EL (cell line): ENCODE data around the gene NUPR1.
"Not testable (repeated sequence)": the region's sequence is repeated elsewhere in the genome, so short reads cannot be mapped to it uniquely, and the experiment has no call there.

Experiments
- DNase-seq: peaks from one replicate; pipeline ENCODE4 v3.0.0-alpha.2; 2016

Gene NUPR1

GRCh38 chr16:28526201-28527099, 12.3 kb downstream of the NUPR1 start:
- DNase-seq, result no peak

DNA sequence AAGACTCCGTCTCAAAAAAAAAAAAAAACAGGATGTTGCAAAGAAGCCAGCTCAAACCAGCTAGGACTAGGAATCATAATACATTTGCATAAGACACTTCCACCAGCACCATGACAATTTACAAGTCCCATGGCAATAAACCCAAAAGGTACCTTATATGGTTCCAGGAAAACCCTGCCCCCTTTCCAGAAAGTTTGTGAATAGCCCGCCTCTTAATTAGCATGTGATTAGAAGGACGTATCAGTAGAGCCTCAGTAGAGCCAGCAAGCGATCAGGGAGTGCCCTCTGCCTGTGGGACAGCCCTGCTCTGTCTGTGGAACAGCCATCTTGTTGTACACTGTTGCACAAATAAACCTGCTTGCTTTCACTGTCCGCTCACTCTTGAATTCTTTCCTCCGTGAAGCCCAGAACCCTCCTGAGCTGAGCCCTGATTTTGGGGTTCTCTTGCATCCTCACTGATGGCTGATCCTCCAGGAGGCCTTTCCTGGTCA, 14.0 kb downstream of the NUPR1 start:
- no peak for DNase-seq

GRCh38 chr16:28522792-28523191, 16.0 kb downstream of the NUPR1 start:
- no peak for DNase-seq

- DNase-seq, result no peak
Observed at GRCh38 chr16:28521436-28521835, 17.3 kb downstream of the NUPR1 start.

DNA sequence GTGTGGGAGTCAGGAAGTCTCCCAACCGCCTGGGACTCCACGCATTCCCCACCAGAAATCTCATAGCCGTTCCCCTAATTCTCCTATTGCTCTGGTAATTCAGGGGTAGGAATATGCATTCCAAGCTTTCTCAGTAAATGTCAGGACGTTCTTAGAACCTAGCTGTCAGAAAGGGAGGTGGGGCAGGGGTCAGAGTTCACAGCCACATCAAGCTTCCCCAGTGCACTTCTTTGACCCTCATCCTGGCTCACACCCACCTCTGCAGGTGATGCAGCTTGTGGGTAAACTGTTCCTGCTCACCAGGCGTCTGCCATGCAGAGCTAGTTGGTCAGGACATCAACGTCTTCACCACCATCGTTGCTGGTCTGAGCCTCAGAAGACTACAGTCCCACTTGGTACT, 18.1 kb downstream of the NUPR1 start:
- no peak for DNase-seq

- DNase-seq, result no peak
Observed at GRCh38 chr16:28514246-28514645, 24.5 kb downstream of the NUPR1 start.

- DNase-seq, result no peak
Observed at GRCh38 chr16:28513484-28514181, 25.1 kb downstream of the NUPR1 start.

DNA sequence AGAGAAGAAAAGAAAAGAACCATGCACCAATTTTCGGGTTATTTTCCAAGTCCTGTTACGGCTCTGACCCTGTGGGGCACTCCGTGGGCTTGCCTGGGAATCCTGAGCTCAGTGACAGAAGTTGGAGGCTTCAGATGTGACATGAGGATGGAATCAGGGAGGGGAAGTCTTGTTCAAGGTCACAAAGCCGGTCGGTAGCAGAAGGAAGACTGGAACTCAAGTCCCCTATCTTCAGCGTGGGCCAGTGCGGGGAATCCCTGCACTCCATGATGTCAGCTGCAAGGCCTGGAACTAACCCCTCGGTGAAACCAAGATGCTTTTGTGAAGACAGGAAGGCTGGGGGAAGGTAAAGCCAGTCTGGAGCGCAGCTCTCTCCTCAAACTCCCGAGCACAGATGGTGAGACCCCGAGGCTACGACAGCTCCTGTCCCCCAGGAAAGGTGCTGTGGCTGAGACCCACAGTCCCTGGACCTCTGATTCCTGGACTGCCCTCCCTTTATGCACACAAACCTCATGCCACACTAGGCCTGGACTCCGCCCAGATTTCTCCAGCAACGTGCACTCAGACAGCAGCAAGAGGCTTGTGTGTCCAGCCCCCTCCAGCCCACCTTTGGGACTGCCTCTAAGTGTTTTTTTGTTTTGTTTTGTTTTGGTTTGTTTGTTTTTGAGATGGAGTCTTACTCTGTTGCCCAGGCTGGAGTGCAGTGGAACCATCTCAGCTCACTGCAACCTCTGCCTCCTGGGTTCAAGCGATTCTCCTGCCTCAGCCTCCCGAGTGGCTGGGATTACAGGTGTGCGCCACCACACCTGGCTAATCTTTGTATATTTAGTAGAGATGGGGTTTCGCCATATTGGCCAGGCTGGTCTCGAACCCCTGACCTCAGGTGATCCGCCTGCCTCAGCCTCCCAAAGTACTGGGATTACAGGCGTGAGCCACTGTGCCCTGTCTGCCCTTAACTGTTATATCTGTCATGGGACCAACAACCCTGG, 26.7 kb downstream of the NUPR1 start:
- DNase-seq, result no peak

GRCh38 chr16:28511031-28511430, 27.7 kb downstream of the NUPR1 start:
- DNase-seq, result no peak

DNA sequence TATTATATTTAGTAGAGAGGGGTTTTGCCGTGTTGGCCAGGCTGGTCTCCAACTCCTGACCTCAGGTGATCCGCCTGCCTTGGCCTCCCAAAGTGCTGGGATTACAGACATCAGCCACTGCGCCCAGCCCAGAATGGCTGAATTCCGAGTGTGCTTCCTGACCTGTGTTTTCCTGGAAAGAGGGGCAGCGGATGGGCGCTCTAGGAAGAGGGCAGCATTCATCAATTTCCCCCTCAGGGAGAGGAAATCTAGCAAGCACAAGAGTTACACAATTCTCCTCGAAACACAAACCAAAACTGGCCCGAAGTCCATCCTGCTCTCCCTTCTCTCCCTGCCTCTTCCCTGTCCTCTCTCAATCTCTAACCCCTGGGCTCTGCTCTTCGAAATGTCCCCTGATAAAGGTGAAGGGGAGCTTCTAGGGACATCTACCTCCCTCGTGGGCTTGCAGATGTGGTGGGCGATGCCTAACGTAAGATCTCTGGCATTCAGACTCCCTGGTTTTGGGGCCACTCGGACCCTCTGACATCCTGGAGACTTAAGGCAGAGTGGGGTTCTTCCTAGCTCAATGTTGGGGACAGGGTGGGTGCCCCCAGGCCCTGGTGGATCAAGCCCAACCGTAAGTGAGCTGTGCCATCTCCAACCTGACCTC, 33.2 kb downstream of the NUPR1 start:
- DNase-seq, result no peak

DNA sequence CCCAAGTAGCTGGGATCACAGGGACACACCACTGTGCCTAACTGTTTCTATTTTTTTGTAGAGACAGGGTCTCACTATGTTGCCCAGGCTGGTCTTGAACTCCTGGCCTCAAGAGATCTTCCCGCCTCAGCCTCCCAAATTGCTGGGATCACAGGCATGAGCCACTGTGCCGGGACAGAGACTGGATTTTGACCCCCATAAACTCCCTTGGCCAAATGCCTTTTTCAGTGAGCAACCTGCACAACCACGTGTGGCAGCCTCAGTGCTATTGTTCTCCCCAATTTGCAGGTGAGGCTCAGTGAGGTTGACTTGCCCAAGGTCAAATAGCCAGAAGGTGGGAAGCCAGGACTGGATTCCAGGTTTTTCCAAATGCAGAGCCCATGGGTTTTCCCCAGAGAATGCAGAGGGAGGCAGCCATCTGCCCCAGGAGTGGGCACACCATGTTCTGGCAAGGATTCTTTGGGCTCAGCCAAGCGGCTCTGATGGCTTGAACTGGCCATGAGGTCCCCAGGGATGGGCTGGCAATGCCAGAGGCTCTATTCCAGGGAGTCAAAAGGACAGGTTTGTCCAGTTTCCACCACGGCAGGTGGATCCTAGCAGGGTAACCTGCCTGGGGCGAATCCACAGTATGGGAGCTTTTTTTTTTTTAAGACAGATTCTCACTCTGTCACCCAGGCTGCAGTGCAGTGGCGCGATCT, 33.9 kb downstream of the NUPR1 start:
- DNase-seq, result no peak

DNA sequence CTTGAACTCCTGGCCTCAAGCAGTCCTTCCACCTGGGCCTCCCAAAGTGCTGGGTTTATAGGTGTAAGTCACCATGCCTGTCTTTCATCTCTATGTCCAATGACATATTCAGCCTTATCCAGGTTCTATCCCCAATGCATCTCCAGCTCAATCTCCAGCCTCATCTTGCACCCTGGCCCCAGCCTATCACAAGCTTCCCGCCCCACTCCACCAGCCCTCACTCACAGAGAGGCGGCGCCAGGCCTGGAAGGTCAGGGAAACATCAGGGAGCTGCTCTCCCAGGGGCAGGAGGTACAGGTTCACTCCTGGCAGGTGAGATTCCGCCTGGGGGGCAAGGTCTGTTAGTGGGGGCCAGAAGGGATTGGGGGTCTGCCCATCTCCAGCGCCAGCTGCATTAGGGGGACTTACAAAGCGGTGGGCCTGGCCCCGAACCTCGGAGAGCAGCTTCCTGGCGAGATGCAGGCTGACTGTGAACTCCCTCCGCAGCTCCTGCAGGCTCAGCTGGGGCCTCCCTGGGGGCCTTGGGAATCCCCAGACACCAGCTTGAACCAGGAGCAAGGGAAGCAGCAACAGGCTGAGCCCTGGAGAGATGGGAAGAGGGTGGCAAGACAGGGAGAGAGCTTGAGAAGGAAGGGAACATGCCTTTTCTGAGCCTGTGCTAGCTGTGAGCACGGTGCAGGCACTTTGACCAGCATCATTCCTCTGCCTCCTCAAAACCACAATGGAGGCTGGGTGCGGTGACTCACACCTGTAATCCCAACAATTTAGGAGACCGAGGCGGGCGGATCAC, 35.1 kb downstream of the NUPR1 start:
- DNase-seq, result no peak

GRCh38 chr16:28502290-28502689, 36.5 kb downstream of the NUPR1 start:
- DNase-seq, result no peak

DNA sequence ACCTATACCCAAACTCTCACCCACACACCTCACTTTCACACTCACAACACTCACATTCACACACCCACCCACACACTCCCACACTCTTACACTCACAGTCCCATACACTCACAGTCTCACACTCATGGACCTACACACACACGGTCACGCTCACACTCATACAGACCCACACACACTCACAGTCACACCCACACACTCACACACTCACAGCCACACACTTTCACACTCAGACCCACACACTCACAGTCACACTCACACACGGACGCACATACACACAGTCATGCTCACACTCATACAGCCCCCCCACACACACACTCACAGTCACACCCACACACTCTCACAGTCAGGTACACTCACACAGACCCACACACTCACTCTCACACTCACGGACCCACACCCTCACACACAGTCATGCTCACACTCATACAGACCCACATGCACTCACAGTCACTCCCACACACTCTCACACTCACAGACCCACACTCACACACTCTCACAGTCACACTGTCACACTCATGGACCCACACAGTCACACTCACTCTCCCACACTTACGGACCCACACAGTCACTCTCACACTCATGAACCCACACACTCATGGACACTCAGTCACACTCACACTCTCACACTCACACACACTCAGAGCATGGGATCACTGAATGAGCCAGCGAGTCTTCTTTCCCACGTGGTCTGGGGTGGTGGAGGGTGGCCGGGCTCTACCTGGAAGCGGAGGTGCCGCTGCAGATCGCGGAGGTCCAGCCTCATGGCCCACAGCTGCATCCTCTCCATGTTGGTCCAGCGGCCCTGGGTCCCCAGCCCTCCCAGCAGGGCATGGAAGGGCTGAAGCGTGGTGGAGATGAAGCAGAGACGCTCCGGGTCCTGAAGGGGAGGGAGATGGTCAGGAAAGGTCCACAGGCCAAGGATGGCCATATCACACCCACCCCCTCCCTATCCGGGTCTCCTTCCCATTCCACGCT, 37.2 kb downstream of the NUPR1 start:
- DNase-seq, result no peak

GRCh38 chr16:28500476-28501180, 38.1 kb downstream of the NUPR1 start:
- DNase-seq, result not testable (repeated sequence)

DNA sequence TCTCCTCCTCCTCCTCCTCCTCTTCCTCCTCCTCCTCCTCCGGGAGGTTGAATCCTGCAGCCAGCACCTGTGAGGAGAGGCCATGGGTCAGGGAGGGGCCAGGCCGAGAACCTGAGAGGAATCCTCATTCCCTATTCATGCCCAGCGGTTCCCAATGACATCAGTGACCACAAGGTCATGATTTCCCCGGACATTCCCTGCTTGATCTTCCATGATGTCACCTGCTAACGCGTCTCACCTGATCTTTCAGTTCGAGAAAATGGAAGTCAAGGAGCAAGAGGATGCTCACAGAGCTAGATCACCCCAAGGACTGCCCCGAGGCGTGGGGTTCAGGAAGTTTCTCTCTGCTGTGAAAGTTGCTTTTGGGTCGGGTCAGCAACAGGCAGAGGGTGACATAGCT, 38.9 kb downstream of the NUPR1 start:
- DNase-seq, result no peak

GRCh38 chr16:28498666-28499381, 40.0 kb downstream of the NUPR1 start:
- no peak for DNase-seq
